ENCODE data around the gene RAD51B. TPM values are rescaled to one million over a fixed set of nuclear protein-coding genes. Genes with fewer than 3 reads are reported as not detected.

Gene RAD51B
- total RNA-seq, 1 experiment from 2014 or later, result 20.0 TPM

DNA sequence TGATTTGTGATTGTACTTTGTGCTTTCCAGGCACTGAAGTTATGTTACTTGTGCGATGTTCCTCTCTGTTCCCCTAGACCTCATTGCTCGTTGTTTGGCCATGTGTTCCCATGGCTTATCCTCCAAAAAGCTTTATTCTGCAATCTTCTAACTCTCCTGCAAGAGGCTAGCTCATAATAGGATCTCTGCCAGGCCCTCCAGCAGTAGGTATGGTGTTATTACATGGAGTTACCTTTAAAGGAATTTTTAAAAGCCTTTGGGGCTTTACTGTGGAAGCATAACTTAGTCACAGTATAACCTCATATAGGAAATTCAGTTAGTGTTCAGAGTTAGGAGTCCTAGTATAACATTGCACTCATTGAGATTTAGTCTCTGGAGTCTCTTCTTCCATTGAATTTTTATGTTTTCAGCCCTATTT, 292.3 kb downstream of the RAD51B start:
- DNase-seq (ENCODE audit: low read depth, low spot score), result no peak
- ChIA-PET RAD21 (ENCODE audit: low non-redundant PET in 1 of 2, low total read pairs in 2 of 2, uncharacterized antibody in 2 of 2, unreplicated experiment in 2 of 2) (no interaction called here), POLR2A (interaction anchor here (1.1 kb wide), 1 partner anchor 13 kb away, joined by 3 read pairs; no protein-coding TSS in a partner anchor)

DNA sequence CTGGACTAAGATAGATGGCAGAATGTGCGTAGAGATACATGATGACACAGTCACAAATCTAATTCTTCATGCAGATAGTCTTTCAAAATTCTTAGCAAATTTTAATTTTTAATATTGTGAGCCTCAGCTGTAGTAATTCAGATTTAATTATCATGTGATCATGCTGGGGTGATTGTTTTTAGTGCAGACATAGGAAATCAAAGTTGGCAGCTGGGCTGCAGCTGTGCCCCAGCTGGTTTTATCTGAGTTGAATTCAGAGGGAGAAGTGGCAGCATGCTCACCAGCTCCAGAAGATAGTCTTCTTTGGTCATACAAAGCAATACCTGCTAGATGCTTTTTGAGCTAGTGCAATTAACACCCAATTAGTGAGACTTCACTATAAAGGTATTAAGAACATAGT, 292.9 kb downstream of the RAD51B start:
- no peak for DNase-seq (ENCODE audit: low read depth, low spot score)
- Histone ChIP-seq H3K4me1 (ENCODE audit: control insufficient read depth in 1 of 2, insufficient read depth in 2 of 2, low read length in 2 of 2) (peaks cover 0 to 18% of the 10 kb centered on the region in 2 experiments; a peak in 1 of 4 replicates), H3K9me2 (ENCODE audit: insufficient read depth) (no peaks in the 10 kb centered on the region), H3K36me3 (ENCODE audit: control insufficient read depth in 1 of 2, insufficient read depth in 2 of 2, low read length in 2 of 2) (no peaks in the 10 kb centered on the region), H3K4me3 (replicated peaks in 1 of 2; ENCODE audit: low read depth in 1 of 2, low read length in 2 of 2) (no peak overlapping the region), H3K79me2 (ENCODE audit: insufficient read depth, low read length) (no peaks in the 10 kb centered on the region), H3K4me2 (ENCODE audit: low read length) (no peak overlapping the region), H2AFZ (ENCODE audit: low read depth, low read length, poor library complexity, severe bottlenecking) (no peak overlapping the region), H3K9me3 (ENCODE audit: control insufficient read depth in 1 of 2, insufficient read depth in 1 of 2, low read depth in 1 of 2, low read length in 2 of 2) (no peaks in the 10 kb centered on the region), H4K20me1 (ENCODE audit: insufficient read depth) (no peaks in the 10 kb centered on the region), H3K9ac (ENCODE audit: low read length) (no peak overlapping the region), H3K27ac (ENCODE audit: low read depth, low read length) (no peak overlapping the region), H3K27me3 (ENCODE audit: insufficient read depth, low read length) (no peaks in the 10 kb centered on the region)
- ChIA-PET RAD21 (ENCODE audit: low non-redundant PET in 1 of 2, low total read pairs in 2 of 2, uncharacterized antibody in 2 of 2, unreplicated experiment in 2 of 2) (no interaction called here), CTCF (no interaction called here), POLR2A (interaction anchor here (1.1 kb wide), 1 partner anchor 12 kb away, joined by 3 read pairs; no protein-coding TSS in a partner anchor)
- intact Hi-C loops (cut with micrococcal nuclease), result no loop called here
- BruUV-seq (replicated peaks), result no TSS peak
- ATAC-seq, result no peak
- TF ChIP-seq YY1 (IDR thresholded peaks at IDR 0.05; ENCODE audit: extremely low read depth, insufficient replicate concordance, low read depth, low read length) (no peak), POLR2A (IDR thresholded peaks at IDR 0.05; ENCODE audit: borderline replicate concordance, extremely low read depth, insufficient read depth, insufficient read length) (no peak), ELF1 (IDR thresholded peaks at IDR 0.05; ENCODE audit: borderline replicate concordance, low read depth) (no peak), CEBPB (IDR thresholded peaks at IDR 0.05; ENCODE audit: low read depth) (no peak), SIN3A (IDR thresholded peaks at IDR 0.05; ENCODE audit: low read depth) (no peak), ZFX (IDR thresholded peaks at IDR 0.05) (no peak)
- TF ChIP-seq, protein P1, sequence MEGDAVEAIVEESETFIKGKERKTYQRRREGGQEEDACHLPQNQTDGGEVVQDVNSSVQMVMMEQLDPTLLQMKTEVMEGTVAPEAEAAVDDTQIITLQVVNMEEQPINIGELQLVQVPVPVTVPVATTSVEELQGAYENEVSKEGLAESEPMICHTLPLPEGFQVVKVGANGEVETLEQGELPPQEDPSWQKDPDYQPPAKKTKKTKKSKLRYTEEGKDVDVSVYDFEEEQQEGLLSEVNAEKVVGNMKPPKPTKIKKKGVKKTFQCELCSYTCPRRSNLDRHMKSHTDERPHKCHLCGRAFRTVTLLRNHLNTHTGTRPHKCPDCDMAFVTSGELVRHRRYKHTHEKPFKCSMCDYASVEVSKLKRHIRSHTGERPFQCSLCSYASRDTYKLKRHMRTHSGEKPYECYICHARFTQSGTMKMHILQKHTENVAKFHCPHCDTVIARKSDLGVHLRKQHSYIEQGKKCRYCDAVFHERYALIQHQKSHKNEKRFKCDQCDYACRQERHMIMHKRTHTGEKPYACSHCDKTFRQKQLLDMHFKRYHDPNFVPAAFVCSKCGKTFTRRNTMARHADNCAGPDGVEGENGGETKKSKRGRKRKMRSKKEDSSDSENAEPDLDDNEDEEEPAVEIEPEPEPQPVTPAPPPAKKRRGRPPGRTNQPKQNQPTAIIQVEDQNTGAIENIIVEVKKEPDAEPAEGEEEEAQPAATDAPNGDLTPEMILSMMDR (IDR thresholded peaks at IDR 0.05 in 2 of 3, conservative IDR thresholded peaks at IDR 0.05 in 1 of 3; ENCODE audit: borderline replicate concordance in 1 of 3, insufficient read depth in 1 of 3, low read depth in 2 of 3, low read length in 2 of 3), result no peak
- TF ChIP-seq, protein P2, sequence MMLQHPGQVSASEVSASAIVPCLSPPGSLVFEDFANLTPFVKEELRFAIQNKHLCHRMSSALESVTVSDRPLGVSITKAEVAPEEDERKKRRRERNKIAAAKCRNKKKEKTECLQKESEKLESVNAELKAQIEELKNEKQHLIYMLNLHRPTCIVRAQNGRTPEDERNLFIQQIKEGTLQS (IDR thresholded peaks at IDR 0.05), result no peak

More for the DNA sequence above, 292.3 kb downstream of the RAD51B start:
- ATAC-seq, result no peak
- Histone ChIP-seq H2AFZ (ENCODE audit: low read depth, low read length, poor library complexity, severe bottlenecking) (no peak overlapping the region), H3K79me2 (ENCODE audit: insufficient read depth, low read length) (no peaks in the 10 kb centered on the region), H3K27ac (ENCODE audit: low read depth, low read length) (no peak overlapping the region; the same call in 1 of the 2 replicates), H3K4me2 (ENCODE audit: low read length) (no peak overlapping the region), H3K9me3 (ENCODE audit: control insufficient read depth in 1 of 2, insufficient read depth in 1 of 2, low read depth in 1 of 2, low read length in 2 of 2) (no peaks in the 10 kb centered on the region), H3K4me1 (ENCODE audit: control insufficient read depth in 1 of 2, insufficient read depth in 2 of 2, low read length in 2 of 2) (peaks cover 0 to 18% of the 10 kb centered on the region in 2 experiments; a peak in 1 of 4 replicates), H3K4me3 (replicated peaks in 1 of 2; ENCODE audit: low read depth in 1 of 2, low read length in 2 of 2) (no peak overlapping the region), H4K20me1 (ENCODE audit: insufficient read depth) (no peaks in the 10 kb centered on the region), H3K9me2 (ENCODE audit: insufficient read depth) (no peaks in the 10 kb centered on the region), H3K27me3 (ENCODE audit: insufficient read depth, low read length) (no peaks in the 10 kb centered on the region), H3K9ac (ENCODE audit: low read length) (no peak overlapping the region), H3K36me3 (ENCODE audit: control insufficient read depth in 1 of 2, insufficient read depth in 2 of 2, low read length in 2 of 2) (no peaks in the 10 kb centered on the region)
- CTCF ChIA-PET, result no interaction called here
- TF ChIP-seq EGR1 (IDR thresholded peaks at IDR 0.05; ENCODE audit: low read depth), result no peak
- no peak for TF ChIP-seq SIN3A (IDR thresholded peaks at IDR 0.05; ENCODE audit: low read depth)
- TF ChIP-seq MAX (IDR thresholded peaks at IDR 0.05), result no peak
- intact Hi-C loops (cut with micrococcal nuclease), result no loop called here
- no TSS peak for BruUV-seq (replicated peaks)

Measured in HCT116 (cell line).